Measurements from ENCODE around the gene USP28.
"Not testable (repeated sequence)": the region's sequence is repeated elsewhere in the genome, so short reads cannot be mapped to it uniquely, and the experiment has no call there.

The USP28 gene

GRCh38 chr11:113764527-113765219, 110.7 kb downstream of the USP28 start:
- no peak for DNase-seq

- DNase-seq: not testable (repeated sequence)
Measured at GRCh38 chr11:113763040-113763439, 112.3 kb downstream of the USP28 start.

GRCh38 chr11:113760241-113760640, 115.1 kb downstream of the USP28 start:
- DNase-seq: no peak

GRCh38 chr11:113752932-113753331, 122.4 kb downstream of the USP28 start:
- DNase-seq: no peak
